ENCODE data around the gene LRRC10.

GRCh38 chr12:69570545-69571399 lies 39.9 kb downstream of the LRRC10 start:
- TF ChIP-seq POLR2A (IDR thresholded peaks at IDR 0.05) (no peak), CTCF (IDR thresholded peaks at IDR 0.05) (peak; percentile 56 to 82 (median 75))

Measured in breast epithelium (tissue), 3 donors.